Retinal pigment epithelial cell (primary cell): ENCODE results near the gene R3HDM2.
"Not testable (repeated sequence)": the region's sequence is repeated elsewhere in the genome, so short reads cannot be mapped to it uniquely, and the experiment has no call there.

Experiments used
- DNase-seq: peaks from one replicate; pipeline ENCODE4 v3.0.0-alpha.2; 2010; ENCODE audit warnings: low read depth
- H3K4me3 ChIP-seq: 2 replicates; pipeline ENCODE4 v1.5.1; 2011; ENCODE audit warnings: mild to moderate bottlenecking, low read length, control low read depth, moderate library complexity
- TF ChIP-seq, protein P1 (sequence below): conservative IDR thresholded peaks from 2 replicates; pipeline ENCODE4 v1.5.1; 2011; ENCODE audit warnings: low read depth, low read length, control low read depth, inconsistent platforms

The R3HDM2 gene

DNA sequence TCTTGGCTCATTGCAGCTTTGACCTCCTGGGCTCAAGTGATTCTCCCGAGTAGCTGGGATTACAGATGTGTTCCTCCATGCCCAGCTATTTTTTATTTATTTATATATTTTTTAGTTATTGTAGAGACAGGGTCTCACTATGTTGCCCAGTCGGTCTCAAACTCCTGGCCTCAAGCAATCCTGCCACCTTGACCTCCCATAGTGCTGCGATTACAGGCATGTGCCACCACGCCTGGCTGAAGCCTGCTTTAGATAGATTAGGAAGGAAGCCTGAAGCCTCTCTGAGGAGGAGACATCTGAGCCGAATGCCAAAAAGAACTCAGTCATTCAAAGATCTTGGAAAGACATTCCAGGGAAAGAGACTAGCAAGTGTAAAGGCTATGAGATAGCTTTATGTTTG, 13.9 kb upstream of the R3HDM2 start:
- DNase-seq = no peak
- no peak overlapping the region for H3K4me3 ChIP-seq
- TF ChIP-seq, protein P1, sequence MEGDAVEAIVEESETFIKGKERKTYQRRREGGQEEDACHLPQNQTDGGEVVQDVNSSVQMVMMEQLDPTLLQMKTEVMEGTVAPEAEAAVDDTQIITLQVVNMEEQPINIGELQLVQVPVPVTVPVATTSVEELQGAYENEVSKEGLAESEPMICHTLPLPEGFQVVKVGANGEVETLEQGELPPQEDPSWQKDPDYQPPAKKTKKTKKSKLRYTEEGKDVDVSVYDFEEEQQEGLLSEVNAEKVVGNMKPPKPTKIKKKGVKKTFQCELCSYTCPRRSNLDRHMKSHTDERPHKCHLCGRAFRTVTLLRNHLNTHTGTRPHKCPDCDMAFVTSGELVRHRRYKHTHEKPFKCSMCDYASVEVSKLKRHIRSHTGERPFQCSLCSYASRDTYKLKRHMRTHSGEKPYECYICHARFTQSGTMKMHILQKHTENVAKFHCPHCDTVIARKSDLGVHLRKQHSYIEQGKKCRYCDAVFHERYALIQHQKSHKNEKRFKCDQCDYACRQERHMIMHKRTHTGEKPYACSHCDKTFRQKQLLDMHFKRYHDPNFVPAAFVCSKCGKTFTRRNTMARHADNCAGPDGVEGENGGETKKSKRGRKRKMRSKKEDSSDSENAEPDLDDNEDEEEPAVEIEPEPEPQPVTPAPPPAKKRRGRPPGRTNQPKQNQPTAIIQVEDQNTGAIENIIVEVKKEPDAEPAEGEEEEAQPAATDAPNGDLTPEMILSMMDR = no peak

- not testable (repeated sequence) for H3K4me3 ChIP-seq, DNase-seq
Measured at GRCh38 chr12:57444337-57444736, 13.5 kb upstream of the R3HDM2 start.

DNA sequence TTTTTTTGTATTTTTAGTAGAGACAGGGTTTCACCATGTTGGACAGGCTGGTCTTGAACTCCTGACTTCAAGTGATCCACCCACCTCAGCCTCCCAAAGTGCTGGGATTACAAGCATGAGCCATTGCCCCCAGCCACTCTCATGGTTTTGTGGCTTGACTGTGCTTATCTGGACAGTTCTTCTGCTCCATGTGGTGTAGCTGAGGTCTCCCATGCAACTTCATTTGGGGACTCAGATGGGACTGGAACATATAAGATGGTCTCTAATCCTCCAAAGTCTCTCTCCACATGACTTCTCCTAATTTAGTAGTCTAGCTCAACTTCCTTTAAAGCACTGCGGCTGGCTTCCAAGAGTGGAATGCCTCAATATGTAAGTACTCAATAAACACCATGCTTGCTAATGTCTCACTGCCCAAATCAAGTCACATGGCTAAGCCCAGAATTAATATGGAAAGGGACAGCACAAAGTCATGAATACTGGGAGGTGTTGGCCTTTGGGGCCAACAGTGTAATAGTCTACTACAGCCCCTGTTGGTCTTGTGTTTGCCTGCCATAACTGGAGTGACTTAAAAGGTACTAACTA, 11.1 kb upstream of the R3HDM2 start:
- DNase-seq = no peak
- H3K4me3 ChIP-seq = no peak overlapping the region
- TF ChIP-seq, protein P1 = no peak

GRCh38 chr12:57441393-57441792, 10.6 kb upstream of the R3HDM2 start:
- not testable (repeated sequence) for DNase-seq, H3K4me3 ChIP-seq

DNA sequence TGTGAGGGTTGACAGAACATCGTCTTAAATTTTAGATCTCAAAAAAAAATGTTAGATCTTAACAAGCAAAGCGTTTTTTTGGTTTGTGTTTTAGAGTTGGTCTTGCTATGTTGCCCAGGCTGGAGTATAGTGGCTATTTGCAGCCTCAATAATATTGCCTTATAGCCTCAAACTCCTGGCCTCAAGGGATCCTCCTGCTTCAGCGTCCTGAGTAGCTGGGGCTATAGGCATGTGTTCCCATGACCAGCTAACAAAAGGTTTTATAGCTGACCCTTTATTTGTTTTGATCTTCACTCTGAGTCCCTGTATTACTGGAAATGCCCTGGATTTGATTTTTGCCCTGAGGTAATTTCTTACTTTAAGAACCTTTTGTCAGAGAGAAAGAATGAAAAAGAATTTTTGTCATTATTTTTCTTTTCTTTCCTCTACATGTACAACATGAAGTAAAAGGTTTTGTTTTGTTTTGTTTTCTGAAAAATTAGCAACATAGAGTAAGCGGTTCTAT, 9.0 kb upstream of the R3HDM2 start:
- H3K4me3 ChIP-seq = no peak overlapping the region
- TF ChIP-seq, protein P1 = no peak
- no peak for DNase-seq

DNA sequence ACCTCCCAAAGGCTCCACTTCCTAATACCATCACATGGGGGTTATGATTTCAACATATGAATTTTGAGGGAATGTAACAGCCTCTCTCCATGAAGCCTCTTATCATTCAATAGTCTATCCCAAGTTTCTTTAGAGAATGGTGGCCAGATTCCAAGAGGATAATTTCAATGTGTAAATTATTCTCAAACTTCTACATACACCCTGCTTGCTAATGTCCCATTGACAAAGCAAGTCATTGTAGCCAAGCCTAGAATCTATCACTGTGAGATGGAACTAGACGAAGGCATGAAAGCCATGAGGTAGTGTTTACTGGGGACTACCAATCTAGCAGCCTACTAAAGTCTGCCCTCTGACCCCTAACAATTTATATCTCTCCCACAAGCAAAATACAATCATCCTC, 7.6 kb upstream of the R3HDM2 start:
- no peak overlapping the region for H3K4me3 ChIP-seq
- DNase-seq = no peak
- TF ChIP-seq, protein P1 = no peak

GRCh38 chr12:57435293-57435692, 4.5 kb upstream of the R3HDM2 start:
- TF ChIP-seq, protein P1 = no peak
- DNase-seq = no peak
- no peak overlapping the region for H3K4me3 ChIP-seq

DNA sequence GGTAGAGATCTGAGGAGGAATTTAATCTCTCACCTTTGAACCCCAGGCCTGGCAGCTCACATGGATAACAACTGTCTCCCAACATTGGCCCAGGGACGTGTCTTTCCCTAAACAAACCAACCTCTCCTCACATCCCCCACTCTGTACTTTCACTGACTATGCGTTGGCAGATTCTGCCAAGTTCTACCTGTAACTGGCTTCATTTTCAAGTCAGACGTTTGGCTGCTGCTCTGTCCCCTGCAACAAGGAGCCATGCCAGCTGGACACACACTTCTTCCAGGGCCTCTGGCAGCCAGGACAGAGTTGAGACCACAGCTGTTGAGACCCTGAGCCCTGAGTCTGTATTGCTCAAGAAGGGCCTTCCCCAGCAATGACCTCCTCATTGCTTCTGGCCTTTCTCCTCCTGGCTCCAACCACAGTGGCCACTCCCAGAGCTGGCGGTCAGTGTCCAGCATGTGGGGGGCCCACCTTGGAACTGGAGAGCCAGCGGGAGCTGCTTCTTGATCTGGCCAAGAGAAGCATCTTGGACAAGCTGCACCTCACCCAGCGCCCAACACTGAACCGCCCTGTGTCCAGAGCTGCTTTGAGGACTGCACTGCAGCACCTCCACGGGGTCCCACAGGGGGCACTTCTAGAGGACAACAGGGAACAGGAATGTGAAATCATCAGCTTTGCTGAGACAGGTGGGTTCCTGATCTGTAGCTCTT, 3.8 kb upstream of the R3HDM2 start, which contains the start of gene INHBC:
TSS of gene INHBC (plus strand) at position 268 of the 707 bp plus-strand sequence. CDS start at position 371, 103 bp downstream.
- TF ChIP-seq, protein P1 = no peak
- no peak for DNase-seq
- no peak within 1 kb of the TSS for H3K4me3 ChIP-seq
